SU-DHL-6 (cell line): ENCODE data around the gene IGSF3.

ENCODE experiments used
- H2AFZ ChIP-seq: fragments of 200-600 bp; sonication (generic); 2 replicates; pipeline ENCODE4 v1.6.1; 2014; ENCODE audit warnings: low read depth, mild to moderate bottlenecking, moderate library complexity, mixed read lengths, antibody characterized with exemption, low read length; ENCODE audit not compliant: severe bottlenecking
- H3F3A ChIP-seq: fragments of 200-600 bp; shearing (Covaris generic); 2 replicates; pipeline ENCODE4 v1.6.0; 2016; ENCODE audit warnings: antibody characterized with exemption, mild to moderate bottlenecking; ENCODE audit not compliant: insufficient read depth
- H3K27ac ChIP-seq: fragments of 200-600 bp; sonication (generic); 2 replicates; pipeline ENCODE4 v1.5.1; 2016; ENCODE audit warnings: low read depth, mild to moderate bottlenecking, low read length, moderate library complexity, mixed read lengths
- H3K27me3 ChIP-seq: fragments of 200-600 bp; sonication (generic), shearing (Covaris generic); 2 replicates; pipeline ENCODE4 v1.6.0; 2014; ENCODE audit warnings: mild to moderate bottlenecking, low read length
- H3K36me3 ChIP-seq: fragments of 200-600 bp; sonication (generic); 2 replicates; pipeline ENCODE4 v1.6.1; 2014; ENCODE audit warnings: mild to moderate bottlenecking, low read length, mixed read lengths
- H3K4me2 ChIP-seq: fragments of 300-600, 200-600 bp; shearing (Covaris generic), sonication (generic); 2 replicates; pipeline ENCODE4 v1.6.0; 2014; ENCODE audit warnings: low read length, low read depth, mild to moderate bottlenecking; ENCODE audit not compliant: poor library complexity, severe bottlenecking
- H3K4me3 ChIP-seq: fragments of 200-600 bp; sonication (generic); 2 replicates; pipeline ENCODE4 v1.5.1; 2014; ENCODE audit warnings: antibody characterized with exemption, low read length, mild to moderate bottlenecking, mixed read lengths; ENCODE audit not compliant: insufficient read depth, poor library complexity, severe bottlenecking
- H3K79me2 ChIP-seq: fragments of 200-600 bp; sonication (generic); 2 replicates; pipeline ENCODE4 v1.6.1; 2014; ENCODE audit warnings: mild to moderate bottlenecking, low read length, moderate library complexity; ENCODE audit not compliant: insufficient read depth
- H3K9ac ChIP-seq: fragments of 200-600 bp; sonication (generic); 2 replicates; pipeline ENCODE4 v1.7.0; 2014; ENCODE audit warnings: mild to moderate bottlenecking, low read length
- H3K9me2 ChIP-seq: fragments of 200-600 bp; sonication (generic); replicated peaks from 2 replicates; pipeline ENCODE4 v1.6.1; 2014; ENCODE audit warnings: low read length; ENCODE audit not compliant: insufficient read depth
- H3K9me3 ChIP-seq: fragments of 200-600 bp; sonication (generic); 2 replicates; pipeline ENCODE4 v1.6.1; 2014; ENCODE audit warnings: low read length, mixed read lengths; ENCODE audit not compliant: insufficient read depth
- H4K20me1 ChIP-seq: fragments of 200-600 bp; sonication (generic); 2 replicates; pipeline ENCODE4 v1.6.1; 2014; ENCODE audit warnings: low read depth, mild to moderate bottlenecking, antibody characterized with exemption, low read length, moderate library complexity, mixed read lengths
- EZH2phosphoT487 ChIP-seq: fragments of 200-600 bp; sonication (generic), shearing (Covaris generic); conservative IDR thresholded peaks from 2 replicates; pipeline ENCODE4 v1.6.1; 2018; ENCODE audit warnings: mild to moderate bottlenecking, antibody characterized with exemption, low read length, moderate library complexity, mixed read lengths
- TF ChIP-seq, protein P1 (sequence below): fragments of 200-600 bp; sonication (generic); IDR thresholded peaks from one replicate; pipeline ENCODE4 v1.5.1; 2017; ENCODE audit warnings: antibody characterized with exemption, mild to moderate bottlenecking, low read length, moderate library complexity; ENCODE audit not compliant: insufficient read depth, poor library complexity, severe bottlenecking

Gene IGSF3

DNA sequence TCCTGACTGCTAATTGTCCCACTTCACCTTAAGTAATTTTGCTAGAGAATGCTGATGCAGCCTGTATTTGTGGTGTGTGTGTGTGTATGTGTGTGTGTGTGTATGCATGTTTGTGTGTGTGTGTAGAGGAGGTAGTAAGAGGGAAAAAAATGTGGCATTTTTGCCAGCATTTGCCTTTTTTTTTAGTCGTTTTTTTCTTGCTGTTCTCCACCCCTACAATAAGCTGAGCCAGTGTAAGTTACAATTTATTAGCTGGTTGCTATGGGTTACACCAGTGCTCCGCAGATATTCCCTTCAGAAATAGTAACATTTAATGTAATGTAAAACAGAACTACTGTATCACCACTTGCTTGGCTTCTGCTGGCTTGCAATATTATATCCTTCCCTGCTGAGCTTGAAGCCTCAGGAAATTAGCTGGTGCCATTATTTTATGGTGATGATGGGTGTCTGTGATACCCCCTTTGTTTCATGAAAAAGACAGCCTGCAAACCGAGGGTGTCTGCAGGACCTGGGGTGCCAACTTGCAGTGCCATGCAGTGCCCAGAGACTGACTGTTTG is 23.4 kb upstream of the IGSF3 start:
- Histone ChIP-seq H3K4me3 (no peak overlapping the region), H3K27ac (no peak overlapping the region), H3K9me2 (no peaks in the 10 kb centered on the region), H4K20me1 (no peaks in the 10 kb centered on the region), H3K79me2 (no peaks in the 10 kb centered on the region), H3K27me3 (no peaks in the 10 kb centered on the region), H3K36me3 (no peaks in the 10 kb centered on the region), H3K9me3 (no peaks in the 10 kb centered on the region), H2AFZ (no peak overlapping the region), H3K4me2 (no peak overlapping the region), H3F3A (no peaks in the 10 kb centered on the region), H3K9ac (no peak overlapping the region)
- TF ChIP-seq, protein P1, sequence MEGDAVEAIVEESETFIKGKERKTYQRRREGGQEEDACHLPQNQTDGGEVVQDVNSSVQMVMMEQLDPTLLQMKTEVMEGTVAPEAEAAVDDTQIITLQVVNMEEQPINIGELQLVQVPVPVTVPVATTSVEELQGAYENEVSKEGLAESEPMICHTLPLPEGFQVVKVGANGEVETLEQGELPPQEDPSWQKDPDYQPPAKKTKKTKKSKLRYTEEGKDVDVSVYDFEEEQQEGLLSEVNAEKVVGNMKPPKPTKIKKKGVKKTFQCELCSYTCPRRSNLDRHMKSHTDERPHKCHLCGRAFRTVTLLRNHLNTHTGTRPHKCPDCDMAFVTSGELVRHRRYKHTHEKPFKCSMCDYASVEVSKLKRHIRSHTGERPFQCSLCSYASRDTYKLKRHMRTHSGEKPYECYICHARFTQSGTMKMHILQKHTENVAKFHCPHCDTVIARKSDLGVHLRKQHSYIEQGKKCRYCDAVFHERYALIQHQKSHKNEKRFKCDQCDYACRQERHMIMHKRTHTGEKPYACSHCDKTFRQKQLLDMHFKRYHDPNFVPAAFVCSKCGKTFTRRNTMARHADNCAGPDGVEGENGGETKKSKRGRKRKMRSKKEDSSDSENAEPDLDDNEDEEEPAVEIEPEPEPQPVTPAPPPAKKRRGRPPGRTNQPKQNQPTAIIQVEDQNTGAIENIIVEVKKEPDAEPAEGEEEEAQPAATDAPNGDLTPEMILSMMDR: no peak
- TF ChIP-seq EZH2phosphoT487: no peak

DNA sequence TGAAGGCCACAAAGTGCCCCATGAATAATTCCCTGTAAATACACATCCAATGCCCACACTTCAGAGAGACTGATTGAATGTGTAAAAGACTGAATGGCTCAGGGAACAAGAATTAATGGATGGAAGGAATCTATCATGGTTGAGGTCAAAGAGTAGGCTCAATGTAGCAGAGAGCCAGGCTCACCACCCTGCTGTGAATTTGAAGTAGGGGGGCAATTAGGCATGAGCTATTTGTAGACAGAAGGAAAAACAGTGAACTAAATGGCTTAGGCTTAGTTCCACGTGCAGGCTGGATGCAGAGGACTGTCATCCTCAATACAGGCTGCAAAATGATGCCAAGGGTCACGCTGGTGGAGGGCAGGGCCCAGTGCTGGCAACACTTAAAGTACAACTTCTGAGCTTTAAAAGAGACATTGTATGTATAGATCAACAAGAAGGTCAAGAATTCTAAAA is 22.9 kb upstream of the IGSF3 start:
- Histone ChIP-seq H3K4me2 (no peak overlapping the region), H2AFZ (no peak overlapping the region), H3K9me2 (no peaks in the 10 kb centered on the region), H4K20me1 (no peaks in the 10 kb centered on the region), H3K36me3 (no peaks in the 10 kb centered on the region), H3K9me3 (no peaks in the 10 kb centered on the region), H3K79me2 (no peaks in the 10 kb centered on the region), H3K9ac (no peak overlapping the region), H3F3A (no peaks in the 10 kb centered on the region), H3K27ac (no peak overlapping the region), H3K4me3 (no peak overlapping the region), H3K27me3 (no peaks in the 10 kb centered on the region)
- TF ChIP-seq, protein P1: no peak
- no peak for TF ChIP-seq EZH2phosphoT487

DNA sequence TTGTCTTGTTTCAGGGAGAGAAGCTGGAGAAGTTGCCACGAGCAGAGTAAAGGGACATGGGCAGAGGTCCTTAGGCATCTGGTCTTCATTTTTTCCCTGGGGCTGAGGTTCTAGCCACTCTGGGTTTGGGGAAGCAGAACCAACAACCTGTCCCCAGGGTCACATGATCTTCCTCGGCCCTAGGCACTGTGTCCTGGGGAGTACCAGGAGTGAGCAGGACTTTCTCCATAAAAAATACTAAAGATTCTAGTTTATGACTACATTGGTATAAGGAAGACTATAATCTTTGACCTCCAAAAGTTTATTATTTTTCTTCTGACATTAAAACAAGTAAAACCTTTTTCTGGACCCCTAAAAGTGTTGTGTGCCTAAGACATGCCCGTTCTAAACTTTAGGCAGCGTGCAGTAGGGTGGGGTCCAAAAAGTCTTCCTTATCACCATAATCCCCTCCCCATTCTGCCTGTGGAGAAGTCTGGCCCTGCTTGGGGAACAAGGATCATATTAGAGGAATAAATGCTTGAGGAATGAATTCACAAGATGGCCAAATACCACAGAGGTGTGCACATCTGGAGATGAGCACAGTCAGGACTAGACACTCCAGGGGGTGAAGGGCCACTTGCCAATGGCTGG is 19.3 kb upstream of the IGSF3 start:
- no peaks in the 10 kb centered on the region for H3K27me3 ChIP-seq
- H3K4me3 ChIP-seq: no peak overlapping the region
- H3K36me3 ChIP-seq: no peaks in the 10 kb centered on the region
- no peaks in the 10 kb centered on the region for H4K20me1 ChIP-seq
- H3K27ac ChIP-seq: no peak overlapping the region
- H3K79me2 ChIP-seq: no peaks in the 10 kb centered on the region
- H3K4me2 ChIP-seq: no peak overlapping the region
- no peaks in the 10 kb centered on the region for H3K9me3 ChIP-seq
- H3F3A ChIP-seq: no peaks in the 10 kb centered on the region
- H3K9ac ChIP-seq: no peak overlapping the region
- H2AFZ ChIP-seq: no peak overlapping the region
- TF ChIP-seq, protein P1: no peak
- no peak for TF ChIP-seq EZH2phosphoT487
- H3K9me2 ChIP-seq: no peaks in the 10 kb centered on the region
